HepG2 (cell line): ENCODE measurements around the gene GPR137.

Experiments
- CAMTA2 ChIP-seq: sonication (generic); formaldehyde crosslinking; IDR thresholded peaks from 2 replicates; pipeline ENCODE4 v1.4.0; 2020; ENCODE audit warnings: mild to moderate bottlenecking, missing genetic modification reagents, borderline replicate concordance
- GTF2F1 ChIP-seq: fragments of 150-350 bp; IDR thresholded peaks from 2 replicates; pipeline ENCODE4 v1.6.1; 2014; ENCODE audit warnings: low read length
- MAFK ChIP-seq, 2 experiments: IDR thresholded peaks in 1 of 2; conservative IDR thresholded peaks in 1 of 2; 2 replicates each; pipeline ENCODE4 v1.6.1; 2011; ENCODE audit warnings: improper control_type of control experiment in 2 of 2, low read length in 2 of 2
- NCOR1 ChIP-seq: fragments of 200-600 bp; sonication (generic); IDR thresholded peaks from 2 replicates; pipeline ENCODE4 v1.7.0; 2017; ENCODE audit warnings: antibody characterized with exemption, low read length, borderline replicate concordance
- ZNF30 ChIP-seq: sonication (generic); formaldehyde crosslinking; IDR thresholded peaks from 2 replicates; pipeline ENCODE4 v1.5.0; 2020; ENCODE audit warnings: mild to moderate bottlenecking, missing genetic modification reagents
- ZNF550 ChIP-seq: sonication (generic); formaldehyde crosslinking; IDR thresholded peaks from 2 replicates; pipeline ENCODE4 v1.4.0; 2020; ENCODE audit warnings: mild to moderate bottlenecking, missing genetic modification reagents, borderline replicate concordance
- TF ChIP-seq, protein P1 (sequence below): IDR thresholded peaks from 2 replicates; pipeline ENCODE4 v1.6.1; 2016

DNA sequence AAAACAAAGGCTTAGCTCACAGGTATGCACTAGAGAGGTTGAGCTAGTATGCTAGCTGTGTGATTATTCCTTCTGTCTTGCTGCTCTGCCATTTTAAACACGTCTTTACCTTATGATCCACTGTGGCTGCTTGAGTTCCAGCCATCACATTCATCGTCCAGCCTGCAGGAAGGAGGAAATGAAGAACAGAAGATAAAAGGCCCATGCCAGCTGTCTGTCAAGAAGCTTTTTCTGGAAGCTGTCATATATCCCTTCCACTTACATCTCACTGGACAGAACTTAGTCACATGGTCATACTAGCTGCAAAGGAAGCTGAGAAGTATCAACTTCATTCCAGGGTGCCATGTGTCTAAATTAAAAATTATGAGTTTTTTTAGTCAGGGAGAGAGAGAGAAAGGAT, 41.7 kb downstream of the GPR137 start:
- TF ChIP-seq ZNF30 (CRISPR knock-in tag) = no peak
- TF ChIP-seq NCOR1 = no peak
- TF ChIP-seq, protein P1, sequence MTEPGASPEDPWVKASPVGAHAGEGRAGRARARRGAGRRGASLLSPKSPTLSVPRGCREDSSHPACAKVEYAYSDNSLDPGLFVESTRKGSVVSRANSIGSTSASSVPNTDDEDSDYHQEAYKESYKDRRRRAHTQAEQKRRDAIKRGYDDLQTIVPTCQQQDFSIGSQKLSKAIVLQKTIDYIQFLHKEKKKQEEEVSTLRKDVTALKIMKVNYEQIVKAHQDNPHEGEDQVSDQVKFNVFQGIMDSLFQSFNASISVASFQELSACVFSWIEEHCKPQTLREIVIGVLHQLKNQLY (CRISPR knock-in tag) = no peak
- no peak for TF ChIP-seq GTF2F1
- TF ChIP-seq MAFK (conservative IDR thresholded peaks at IDR 0.05 in 1 of 2, IDR thresholded peaks at IDR 0.05 in 1 of 2; ENCODE audit: low read length in 2 of 2) = no peak
- TF ChIP-seq CAMTA2 (CRISPR knock-in tag) = no peak
- TF ChIP-seq ZNF550 (CRISPR knock-in tag) = no peak
